ENCODE results near the gene RILPL1. TPM values are rescaled to one million over a fixed set of nuclear protein-coding genes. Genes with fewer than 3 reads are reported as not detected.

Gene RILPL1
- total and polyA plus RNA-seq, 9 of the 15 experiments (the other 6 are each of a cell fraction or from before 2014, with no cell fraction given) = 0.25 to 10.6 (median 8.6) TPM

- TF ChIP-seq BCLAF1 (IDR thresholded peaks at IDR 0.05; ENCODE audit: borderline replicate concordance in 1 of 2, control insufficient read depth in 1 of 2, low read depth in 2 of 2, low read length in 1 of 2) (no peak), E2F5 (CRISPR knock-in tag; IDR thresholded peaks at IDR 0.05) (no peak), WHSC1 (IDR thresholded peaks at IDR 0.05; ENCODE audit: low read length) (no peak), CBX2 (IDR thresholded peaks at IDR 0.05; ENCODE audit: insufficient read depth, low read length, poor library complexity, severe bottlenecking) (no peak), KLF16 (IDR thresholded peaks at IDR 0.05) (no peak)
These were observed 97.2 kb downstream of the RILPL1 start, which contains the start of gene RILPL2 (continued) for GRCh38 chr12:123436017-123436964.

Measured in K562 (cell line).